HG03108 (cell line): ENCODE measurements around the gene LRRC15.

ENCODE experiments used
- ATAC-seq: cut with Tn5 transposase; IDR thresholded peaks from one replicate; pipeline ENCODE4 v1.9.1; 2021; ENCODE audit warnings: moderate library complexity; ENCODE audit not compliant: unreplicated experiment

LRRC15 gene

GRCh38 chr3:194364652-194365434 lies 4.7 kb downstream of the LRRC15 start:
- ATAC-seq, result no peak

- no peak for ATAC-seq
Observed at GRCh38 chr3:194364314-194364651, 5.3 kb downstream of the LRRC15 start.

GRCh38 chr3:194360568-194360967 lies 9.0 kb downstream of the LRRC15 start:
- ATAC-seq, result no peak

- ATAC-seq, result no peak
Observed at GRCh38 chr3:194357681-194358080, 11.9 kb downstream of the LRRC15 start.

GRCh38 chr3:194355379-194355778 lies 14.2 kb downstream of the LRRC15 start:
- ATAC-seq, result no peak

GRCh38 chr3:194354315-194354714 lies 15.2 kb downstream of the LRRC15 start:
- ATAC-seq, result no peak

GRCh38 chr3:194352667-194353246 lies 16.8 kb downstream of the LRRC15 start:
- no peak for ATAC-seq

GRCh38 chr3:194351952-194352536 lies 17.5 kb downstream of the LRRC15 start:
- ATAC-seq, result no peak

GRCh38 chr3:194351080-194351672 lies 18.4 kb downstream of the LRRC15 start, which contains the start of gene CPN2:
CPN2 (minus strand) TSS chr3:194351328; CDS start chr3:194342702, 8,626 bp downstream.
- no peak for ATAC-seq

GRCh38 chr3:194350726-194351071 lies 18.8 kb downstream of the LRRC15 start:
- ATAC-seq, result no peak

- ATAC-seq, result no peak
Observed at GRCh38 chr3:194348354-194348753, 21.2 kb downstream of the LRRC15 start.

- ATAC-seq, result no peak
Observed at GRCh38 chr3:194346621-194347020, 22.9 kb downstream of the LRRC15 start.

- no peak for ATAC-seq
Observed at GRCh38 chr3:194346035-194346434, 23.5 kb downstream of the LRRC15 start.

- no peak for ATAC-seq
Observed at GRCh38 chr3:194344012-194344411, 25.5 kb downstream of the LRRC15 start.

GRCh38 chr3:194343561-194343893 lies 26.0 kb downstream of the LRRC15 start:
- ATAC-seq, result no peak

- no peak for ATAC-seq
Observed at GRCh38 chr3:194342861-194343560, 26.5 kb downstream of the LRRC15 start.

GRCh38 chr3:194340757-194341400 lies 28.7 kb downstream of the LRRC15 start:
- no peak for ATAC-seq

GRCh38 chr3:194339840-194340239 lies 29.7 kb downstream of the LRRC15 start:
- no peak for ATAC-seq

GRCh38 chr3:194339356-194339755 lies 30.2 kb downstream of the LRRC15 start:
- no peak for ATAC-seq

GRCh38 chr3:194337965-194338753 lies 31.4 kb downstream of the LRRC15 start:
- no peak for ATAC-seq
